Panc1 (cell line): ENCODE results near the gene GULP1. TPM values are rescaled to one million over a fixed set of nuclear protein-coding genes. Genes with fewer than 3 reads are reported as not detected.

ENCODE experiments used
- ATAC-seq: fragments of 200-7000 bp; cut with Tn5 transposase; 2 replicates; pipeline ENCODE4 v1.9.1; 2020; ENCODE audit warnings: mild to moderate bottlenecking, moderate library complexity
- BruUV-seq: library from RNA; stranded (reverse); fragments of 400-500 nt; replicated peaks from 2 replicates; lab custom pipeline; 2021; lab: Mats Ljungman, UMichigan
- CTCF ChIA-PET: fragments of 300-600 bp; sonication (Branson Sonifier 250); formaldehyde crosslinking; loops from one replicate; lab custom pipeline; 2022; ENCODE audit warnings: antibody characterized with exemption; lab: Charles Lee
- POLR2A ChIA-PET: fragments of 300-600 bp; sonication (Branson Sonifier 250); formaldehyde crosslinking; loops from one replicate; lab custom pipeline; 2022; ENCODE audit warnings: antibody characterized with exemption; lab: Charles Lee
- DNase-seq: peaks from one replicate; pipeline ENCODE4 v3.0.0-alpha.2; 2010; ENCODE audit warnings: low read depth, low spot score
- H3K27ac ChIP-seq: 2 replicates; pipeline ENCODE4 v1.5.1; 2011; ENCODE audit warnings: mild to moderate bottlenecking, low read length, inconsistent platforms
- H3K27me3 ChIP-seq: fragments of 200-500 bp; sonication (Bioruptor generic); 2 replicates; pipeline ENCODE4 v1.6.0; 2014; ENCODE audit warnings: low read length, inconsistent platforms; ENCODE audit not compliant: control insufficient read depth, insufficient read depth
- H3K36me3 ChIP-seq: fragments of 200-500 bp; sonication (Bioruptor generic); 2 replicates; pipeline ENCODE4 v1.5.1; 2014; ENCODE audit warnings: inconsistent platforms, mild to moderate bottlenecking, low read length, moderate library complexity; ENCODE audit not compliant: control insufficient read depth, insufficient read depth
- H3K4me1 ChIP-seq: 2 replicates; pipeline ENCODE4 v1.5.1; 2011; ENCODE audit warnings: inconsistent platforms, mild to moderate bottlenecking, low read length, moderate library complexity; ENCODE audit not compliant: control insufficient read depth, insufficient read depth
- H3K4me3 ChIP-seq, 2 experiments: 2 replicates each; pipeline ENCODE4 v1.5.1; 2011 to 2012; ENCODE audit warnings: low read depth in 2 of 2, low read length in 2 of 2, mild to moderate bottlenecking in 2 of 2, inconsistent platforms in 1 of 2, moderate library complexity in 1 of 2
- H3K9me3 ChIP-seq: fragments of 200-500 bp; sonication (Bioruptor generic); 2 replicates; pipeline ENCODE4 v1.5.1; 2014; ENCODE audit warnings: low read depth, mild to moderate bottlenecking, inconsistent platforms, low read length, moderate library complexity; ENCODE audit not compliant: control insufficient read depth, insufficient read depth
- CTCF ChIP-seq: fragments of 450-650 bp; IDR thresholded peaks from 2 replicates; pipeline ENCODE4 v1.5.1; 2017; ENCODE audit warnings: mild to moderate bottlenecking
- POLR2AphosphoS5 ChIP-seq: IDR thresholded peaks from 2 replicates; pipeline ENCODE4 v1.6.1; 2012; ENCODE audit warnings: mild to moderate bottlenecking, low read depth, low read length, moderate library complexity
- SIN3A ChIP-seq: IDR thresholded peaks from 2 replicates; pipeline ENCODE4 v1.6.1; 2012; ENCODE audit warnings: low read depth, mild to moderate bottlenecking, low read length, moderate library complexity, borderline replicate concordance; ENCODE audit not compliant: insufficient read depth
- TCF7L2 ChIP-seq: IDR thresholded peaks from 2 replicates; pipeline ENCODE4 v1.6.1; 2011; ENCODE audit warnings: mild to moderate bottlenecking, low read depth, low read length, inconsistent platforms
- in situ Hi-C: cut with HindIII; loops from 2 replicates; pipeline ENCODE4 v1.10.0; 2016; ENCODE audit warnings: low sequenced_read_pairs, low pct_unique_long_range_greater_than_20kb
- intact Hi-C: fragments of 100-400 bp; cut with micrococcal nuclease; formaldehyde crosslinking; loops from one replicate; pipeline ENCODE4 v1.10.0; 2022; ENCODE audit not compliant: unreplicated experiment
- total RNA-seq: library from RNA; stranded (reverse); gene quantifications from one replicate; pipeline ENCODE4 v1.2.1, GENCODE V29; 2021; ENCODE audit not compliant: unreplicated experiment
- TF ChIP-seq, protein P1 (sequence below), 2 experiments: IDR thresholded peaks; 2 replicates each; pipeline ENCODE4 v1.6.1; 2011 to 2012; ENCODE audit warnings: low read depth in 2 of 2, control low read depth in 1 of 2, low read length in 1 of 2, mild to moderate bottlenecking in 1 of 2, moderate library complexity in 1 of 2; ENCODE audit not compliant: insufficient read depth in 1 of 2

GULP1 gene
- total RNA-seq, 1 experiment from 2014 or later = 51.5 TPM

- in situ Hi-C loops (no loop called here), intact Hi-C loops (no loop called here)
- no peaks in the 10 kb centered on the region for H3K36me3 ChIP-seq
- ChIA-PET POLR2A (no interaction called here), CTCF (no interaction called here)
- no peaks in the 10 kb centered on the region for H3K4me1 ChIP-seq
- BruUV-seq = no TSS peak
- H3K4me3 ChIP-seq = no peak overlapping the region
- DNase-seq (no peak), ATAC-seq (no peak)
- H3K9me3 ChIP-seq = no peaks in the 10 kb centered on the region
- no peaks in the 10 kb centered on the region for H3K27me3 ChIP-seq
- H3K27ac ChIP-seq = no peak overlapping the region
- no peak for TF ChIP-seq CTCF
- no peak for TF ChIP-seq TCF7L2
- TF ChIP-seq, protein P1, sequence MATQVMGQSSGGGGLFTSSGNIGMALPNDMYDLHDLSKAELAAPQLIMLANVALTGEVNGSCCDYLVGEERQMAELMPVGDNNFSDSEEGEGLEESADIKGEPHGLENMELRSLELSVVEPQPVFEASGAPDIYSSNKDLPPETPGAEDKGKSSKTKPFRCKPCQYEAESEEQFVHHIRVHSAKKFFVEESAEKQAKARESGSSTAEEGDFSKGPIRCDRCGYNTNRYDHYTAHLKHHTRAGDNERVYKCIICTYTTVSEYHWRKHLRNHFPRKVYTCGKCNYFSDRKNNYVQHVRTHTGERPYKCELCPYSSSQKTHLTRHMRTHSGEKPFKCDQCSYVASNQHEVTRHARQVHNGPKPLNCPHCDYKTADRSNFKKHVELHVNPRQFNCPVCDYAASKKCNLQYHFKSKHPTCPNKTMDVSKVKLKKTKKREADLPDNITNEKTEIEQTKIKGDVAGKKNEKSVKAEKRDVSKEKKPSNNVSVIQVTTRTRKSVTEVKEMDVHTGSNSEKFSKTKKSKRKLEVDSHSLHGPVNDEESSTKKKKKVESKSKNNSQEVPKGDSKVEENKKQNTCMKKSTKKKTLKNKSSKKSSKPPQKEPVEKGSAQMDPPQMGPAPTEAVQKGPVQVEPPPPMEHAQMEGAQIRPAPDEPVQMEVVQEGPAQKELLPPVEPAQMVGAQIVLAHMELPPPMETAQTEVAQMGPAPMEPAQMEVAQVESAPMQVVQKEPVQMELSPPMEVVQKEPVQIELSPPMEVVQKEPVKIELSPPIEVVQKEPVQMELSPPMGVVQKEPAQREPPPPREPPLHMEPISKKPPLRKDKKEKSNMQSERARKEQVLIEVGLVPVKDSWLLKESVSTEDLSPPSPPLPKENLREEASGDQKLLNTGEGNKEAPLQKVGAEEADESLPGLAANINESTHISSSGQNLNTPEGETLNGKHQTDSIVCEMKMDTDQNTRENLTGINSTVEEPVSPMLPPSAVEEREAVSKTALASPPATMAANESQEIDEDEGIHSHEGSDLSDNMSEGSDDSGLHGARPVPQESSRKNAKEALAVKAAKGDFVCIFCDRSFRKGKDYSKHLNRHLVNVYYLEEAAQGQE (IDR thresholded peaks at IDR 0.05; ENCODE audit: insufficient read depth in 1 of 2, low read depth in 2 of 2, low read length in 1 of 2) = no peak
- TF ChIP-seq SIN3A = no peak
- TF ChIP-seq POLR2AphosphoS5 = no peak
Observed at GRCh38 chr2:188244383-188244782, 47.3 kb upstream of the GULP1 start.

DNA sequence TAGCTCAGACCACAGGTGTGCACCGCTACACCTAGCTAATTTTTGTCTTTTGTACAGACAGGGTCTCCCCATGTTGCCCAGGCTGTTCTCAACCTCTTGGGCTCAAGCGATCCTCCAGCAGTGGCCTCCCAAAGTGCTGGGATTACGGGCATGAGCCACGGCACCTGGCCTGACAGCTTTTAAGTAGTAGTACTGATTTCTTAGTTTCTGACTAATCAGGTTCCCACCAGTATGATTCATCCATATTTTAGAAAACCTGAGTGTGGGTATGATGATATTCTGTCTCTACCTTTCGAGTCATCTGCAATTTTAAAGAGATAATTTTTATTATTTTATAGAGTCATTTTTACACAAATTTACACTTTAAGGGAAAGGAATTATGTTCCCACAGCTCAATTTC is 46.4 kb upstream of the GULP1 start:
- Histone ChIP-seq H3K36me3 (no peaks in the 10 kb centered on the region), H3K9me3 (no peaks in the 10 kb centered on the region), H3K27ac (no peak overlapping the region), H3K4me3 (no peak overlapping the region), H3K4me1 (no peaks in the 10 kb centered on the region), H3K27me3 (no peaks in the 10 kb centered on the region)
- ChIA-PET POLR2A (no interaction called here), CTCF (no interaction called here)
- ATAC-seq (no peak), DNase-seq (no peak)
- BruUV-seq = no TSS peak
- in situ Hi-C loops = no loop called here
- TF ChIP-seq SIN3A = no peak
- no peak for TF ChIP-seq CTCF
- TF ChIP-seq POLR2AphosphoS5 = no peak
- TF ChIP-seq, protein P1 (IDR thresholded peaks at IDR 0.05; ENCODE audit: insufficient read depth in 1 of 2, low read depth in 2 of 2, low read length in 1 of 2) = no peak
- no peak for TF ChIP-seq TCF7L2
- intact Hi-C loops = no loop called here
